Measurements from ENCODE around the gene WDR33.

DNA sequence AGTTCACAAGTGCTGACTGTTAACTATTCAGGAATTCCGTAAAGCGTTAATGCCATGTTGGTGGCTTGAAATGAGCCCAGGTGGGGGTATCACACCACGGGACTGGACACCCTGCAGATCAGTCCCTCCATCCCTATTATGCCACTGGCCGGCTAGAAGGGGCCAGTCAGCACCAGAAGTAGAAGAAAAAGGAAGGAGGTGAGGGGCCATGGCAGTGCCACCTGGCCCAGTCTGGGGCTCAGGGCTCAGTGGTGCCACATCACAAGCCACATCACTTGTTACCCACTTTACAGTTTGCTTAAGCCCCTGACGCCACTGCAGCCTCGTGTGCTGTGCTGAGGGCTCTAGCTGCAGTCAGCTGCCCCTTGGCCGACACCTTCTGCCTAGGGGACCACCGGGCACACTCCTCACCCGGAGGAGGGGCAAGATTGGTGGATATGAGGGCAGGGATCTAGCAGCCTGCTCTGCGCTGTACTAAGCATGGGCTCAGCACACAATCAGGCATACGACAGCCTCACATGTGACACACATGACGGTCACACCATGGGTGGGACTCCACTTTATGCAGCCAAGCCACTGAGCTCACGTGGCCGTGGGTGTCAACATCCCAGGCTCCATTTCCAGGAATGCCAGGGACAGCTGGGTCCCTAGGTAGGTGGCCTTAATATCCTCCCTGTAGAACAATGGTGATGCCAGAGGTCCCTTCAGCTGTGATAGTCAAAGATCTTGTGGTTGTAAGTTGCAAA is 139.2 kb downstream of the WDR33 start:
- no peak for TF ChIP-seq CTCF (IDR thresholded peaks at IDR 0.05)
- no peak for TF ChIP-seq EP300 (IDR thresholded peaks at IDR 0.05)
